GM19452 (cell line): ENCODE data around the gene KTN1.

ENCODE experiments used
- ATAC-seq: cut with Tn5 transposase; IDR thresholded peaks from one replicate; pipeline ENCODE4 v1.9.1; 2021; ENCODE audit not compliant: unreplicated experiment

The KTN1 gene

GRCh38 chr14:55707365-55707804 is 127.4 kb downstream of the KTN1 start:
- ATAC-seq: no peak

DNA sequence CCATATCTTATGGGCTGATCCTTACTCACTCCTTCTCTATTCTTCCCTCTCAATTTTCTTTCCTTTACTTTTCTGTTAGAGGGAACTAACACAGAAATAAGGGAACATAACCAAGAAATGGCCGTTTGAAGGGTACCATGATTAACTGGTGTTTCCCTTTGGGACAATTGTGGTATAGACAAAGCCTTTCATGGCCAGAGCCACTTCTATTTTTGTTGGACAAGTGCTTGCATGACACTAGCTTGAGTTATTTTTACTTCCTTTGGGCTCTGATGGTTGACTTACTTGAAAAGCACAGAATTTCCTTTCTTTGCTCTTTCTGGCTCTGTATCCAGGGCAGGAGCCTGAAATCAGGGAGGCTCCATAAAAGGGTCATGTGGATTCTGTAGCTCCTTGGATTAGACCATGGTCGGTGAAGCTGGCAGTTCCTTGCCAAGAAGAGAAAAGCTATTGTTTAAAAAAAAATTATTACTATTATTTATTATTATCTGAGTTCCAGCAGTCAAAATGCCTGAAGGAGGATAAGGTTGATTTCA is 130.6 kb downstream of the KTN1 start:
- no peak for ATAC-seq

DNA sequence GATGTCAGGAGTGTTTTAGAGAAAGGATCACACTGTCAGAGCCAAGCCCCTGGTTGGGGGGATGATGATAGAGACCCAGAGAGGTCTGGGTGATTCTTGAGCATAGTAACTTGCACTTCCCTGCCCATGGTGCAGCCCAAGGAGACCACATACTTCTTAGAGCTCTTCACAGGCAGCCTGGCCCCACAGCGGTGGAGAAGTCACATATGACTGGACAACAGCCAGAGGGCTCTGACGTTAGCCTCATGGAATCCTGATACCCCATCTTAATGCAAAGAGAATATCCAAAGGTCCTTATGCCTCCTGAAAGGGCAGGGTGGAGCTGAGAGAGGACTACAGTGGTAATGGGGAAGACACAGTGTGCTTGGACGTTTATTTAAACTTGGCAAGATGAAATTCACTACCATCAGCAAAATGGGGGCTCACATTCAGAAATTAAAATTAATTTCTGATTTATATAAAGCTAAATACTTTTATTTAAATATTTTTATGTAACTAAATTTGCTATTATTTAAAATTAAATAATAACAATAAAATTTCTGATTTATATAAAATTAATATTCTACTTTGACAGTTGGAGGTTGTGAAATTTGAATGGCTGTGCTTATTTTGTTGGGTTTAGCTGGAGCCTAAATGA is 131.3 kb downstream of the KTN1 start:
- ATAC-seq: no peak

- ATAC-seq: no peak
Observed at GRCh38 chr14:55712491-55712890, 132.5 kb downstream of the KTN1 start.

DNA sequence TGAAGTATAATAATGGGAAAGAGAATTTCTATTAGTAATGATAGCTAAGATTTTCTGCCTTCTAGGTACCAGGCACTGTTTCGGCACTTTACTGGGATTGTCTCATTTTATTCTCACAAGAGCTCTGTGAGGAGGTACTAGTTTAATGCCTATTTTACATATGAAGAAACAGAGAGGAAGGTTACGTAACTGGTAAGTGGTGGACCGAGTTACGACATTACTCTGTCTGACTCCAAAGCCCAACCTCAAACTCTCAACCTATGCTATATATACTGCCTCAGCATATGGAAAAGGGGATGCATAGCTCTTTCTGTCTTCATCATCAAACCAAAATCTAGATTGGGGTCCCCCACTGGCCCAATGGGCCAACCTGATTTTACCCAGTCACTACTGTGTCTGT is 133.5 kb downstream of the KTN1 start:
- ATAC-seq: no peak

- no peak for ATAC-seq
Observed at GRCh38 chr14:55715889-55716288, 135.9 kb downstream of the KTN1 start.

DNA sequence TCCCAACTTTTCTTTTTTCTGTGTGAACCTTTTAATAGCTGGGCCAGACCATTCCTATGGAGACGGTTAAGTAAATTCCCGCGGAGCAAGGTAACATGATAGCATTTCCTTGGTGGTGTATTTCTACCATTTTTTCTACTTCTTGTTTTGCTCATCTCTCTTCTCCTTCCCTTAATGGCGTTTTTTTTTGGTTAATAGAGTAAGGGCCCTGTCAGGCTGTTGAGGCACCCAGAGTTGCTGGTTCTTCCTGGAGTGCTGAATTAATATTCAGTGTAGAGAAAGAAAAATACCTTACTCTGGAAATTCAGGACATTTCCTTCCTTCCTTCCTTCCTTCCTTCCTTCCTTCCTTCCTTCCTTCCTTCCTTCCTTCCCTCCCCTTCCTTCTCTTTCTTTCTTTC is 137.6 kb downstream of the KTN1 start:
- no peak for ATAC-seq

- no peak for ATAC-seq
Observed at GRCh38 chr14:55718551-55718950, 138.5 kb downstream of the KTN1 start.

DNA sequence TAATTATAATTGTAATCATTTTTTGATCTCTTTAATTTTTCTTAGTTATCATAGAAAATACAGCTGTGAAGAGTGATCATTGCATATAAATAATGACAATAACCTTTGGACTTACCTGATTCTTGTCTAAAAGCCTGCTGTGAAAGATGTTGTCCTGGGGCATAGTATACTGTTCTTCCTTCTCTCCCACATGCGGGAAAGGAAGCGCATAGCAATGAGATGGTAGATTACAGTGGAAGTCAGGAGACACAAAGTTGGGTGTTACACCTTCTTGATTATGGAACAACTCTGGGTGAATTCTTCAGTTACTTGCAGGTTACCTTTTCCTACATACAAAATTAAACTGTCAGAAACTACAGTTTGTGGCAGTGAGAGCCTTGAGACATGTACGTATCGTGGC is 140.8 kb downstream of the KTN1 start:
- ATAC-seq: no peak

DNA sequence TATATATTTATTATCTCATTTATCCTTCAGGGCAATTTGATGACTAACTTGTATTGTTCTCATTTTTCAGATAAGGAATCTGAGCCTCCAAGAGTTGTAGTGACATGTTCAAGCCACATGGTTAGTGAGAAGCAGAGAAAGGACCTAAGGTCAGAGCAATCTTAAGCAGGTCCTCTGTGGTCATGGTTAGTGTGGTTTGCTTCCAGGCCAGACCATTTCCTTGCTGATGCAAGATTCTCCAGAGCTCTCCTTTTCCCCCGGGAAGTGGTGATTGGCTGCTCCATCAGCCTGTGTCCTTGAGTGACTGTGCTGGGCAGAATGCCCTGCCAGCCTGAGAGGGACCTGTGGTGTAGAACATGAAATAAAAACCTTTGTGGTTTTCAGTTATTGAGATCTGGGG is 141.3 kb downstream of the KTN1 start:
- no peak for ATAC-seq

- ATAC-seq: no peak
Observed at GRCh38 chr14:55722054-55722453, 142.0 kb downstream of the KTN1 start.

DNA sequence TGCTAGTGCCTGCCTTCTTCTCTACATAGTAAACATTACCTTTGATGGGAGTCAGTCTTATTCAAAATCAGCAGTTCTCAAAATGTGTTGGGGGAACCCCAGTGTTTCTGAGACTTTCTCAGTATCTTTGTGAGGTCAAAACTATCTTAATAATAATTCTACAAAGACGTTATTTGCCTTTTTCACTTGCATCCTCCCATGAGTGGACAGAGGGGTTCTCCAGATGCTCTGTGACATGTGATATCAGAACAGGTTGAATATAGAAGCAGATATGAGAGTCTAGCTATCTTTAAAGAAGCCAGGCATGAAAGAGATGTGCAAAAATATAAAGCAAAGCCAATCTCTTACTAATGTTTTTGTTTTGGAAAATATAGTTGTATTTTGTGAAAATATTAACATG is 144.7 kb downstream of the KTN1 start:
- no peak for ATAC-seq

GRCh38 chr14:55730592-55731310 is 150.7 kb downstream of the KTN1 start:
- ATAC-seq: no peak

- ATAC-seq: no peak
Observed at GRCh38 chr14:55731311-55731872, 151.4 kb downstream of the KTN1 start.

DNA sequence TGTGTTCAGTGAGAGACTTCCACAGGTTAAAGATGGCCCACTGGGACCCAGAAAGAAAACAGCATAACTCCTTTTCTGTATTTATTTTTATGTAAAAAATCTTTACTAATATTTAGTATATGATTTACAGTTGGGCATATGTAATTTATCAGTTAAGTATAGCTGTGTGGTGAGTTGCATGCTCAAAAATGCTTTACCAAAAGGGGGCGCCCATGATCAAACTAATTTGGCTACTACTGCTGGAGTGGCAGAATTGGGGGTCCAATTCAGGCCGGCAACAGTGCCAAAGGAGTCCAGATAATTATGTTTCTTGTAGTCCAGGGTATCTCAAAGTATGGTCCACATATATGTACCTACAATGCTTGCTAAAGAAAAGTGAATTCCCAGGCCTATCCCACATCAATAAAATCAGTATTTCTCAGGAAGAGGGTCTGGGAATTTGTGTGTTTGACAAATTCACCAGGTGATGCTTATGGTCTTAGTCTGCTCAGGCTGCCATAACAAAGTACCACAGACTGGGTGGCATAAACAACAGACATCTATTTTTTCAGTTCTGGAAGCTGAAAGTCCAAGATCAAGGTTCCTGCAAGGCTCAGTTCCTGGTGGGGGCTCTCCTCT is 152.0 kb downstream of the KTN1 start:
- ATAC-seq: no peak

GRCh38 chr14:55733599-55733998 is 153.6 kb downstream of the KTN1 start:
- no peak for ATAC-seq
